Ascending aorta (tissue), 2 donors: ENCODE measurements around the gene CARD19. TPM values are rescaled to one million over a fixed set of nuclear protein-coding genes. Genes with fewer than 3 reads are reported as not detected.
A peak's percentile ranks its signal among the peaks of the same experiment; 100 is the strongest.
"Not testable (repeated sequence)": the region's sequence is repeated elsewhere in the genome, so short reads cannot be mapped to it uniquely, and the experiment has no call there.

Experiments used
- DNase-seq, 2 donors: peaks; one replicate each; pipeline ENCODE4 v3.0.0-alpha.2; 2019; ENCODE audit warnings: low spot score in 2 of 2
- H3K27ac ChIP-seq, 2 donors: fragments of 200-600 bp; sonication (generic); one replicate each; pipeline ENCODE4 v1.5.1; 2016 to 2017; ENCODE audit warnings: mild to moderate bottlenecking in 1 of 2
- H3K27me3 ChIP-seq: fragments of 200-600 bp; sonication (generic); one replicate; pipeline ENCODE4 v1.5.1; 2017
- H3K36me3 ChIP-seq, 2 donors: fragments of 200-600 bp; sonication (generic); one replicate each; pipeline ENCODE4 v1.5.1; 2016
- H3K4me1 ChIP-seq, 2 donors: fragments of 200-600 bp; sonication (generic); one replicate each; pipeline ENCODE4 v1.5.1; 2016 to 2017; ENCODE audit warnings: mild to moderate bottlenecking in 1 of 2
- H3K4me3 ChIP-seq, 2 donors: fragments of 200-600 bp; sonication (generic); one replicate each; pipeline ENCODE4 v1.5.1; 2016 to 2017; ENCODE audit warnings: mild to moderate bottlenecking in 1 of 2
- H3K9me3 ChIP-seq, 2 donors: fragments of 200-600 bp; sonication (generic); one replicate each; pipeline ENCODE4 v1.5.1; 2016
- intact Hi-C: fragments of 100-400 bp; cut with DNase I; formaldehyde crosslinking; loops from one replicate; pipeline ENCODE4 v1.15.1; 2023
- total RNA-seq: library from RNA; depleted of rRNA; stranded (reverse); fragments of >200 nt; gene quantifications from one replicate; pipeline ENCODE4 v1.1.0, GENCODE V29; 2016
- TF ChIP-seq, protein P1 (sequence below), 3 experiments: fragments of 200-600 bp in 2 of 3; fragments of 450-650 bp in 1 of 3; sonication (generic) in 2 of 3; IDR thresholded peaks; one replicate each; pipeline ENCODE4 v1.5.1; 2016 to 2019; ENCODE audit warnings: antibody characterized with exemption in 3 of 3, mild to moderate bottlenecking in 1 of 3, moderate library complexity in 1 of 3

The CARD19 gene
- total RNA-seq, 1 donor from 2014 or later = 212 TPM

- TF ChIP-seq, protein P1, sequence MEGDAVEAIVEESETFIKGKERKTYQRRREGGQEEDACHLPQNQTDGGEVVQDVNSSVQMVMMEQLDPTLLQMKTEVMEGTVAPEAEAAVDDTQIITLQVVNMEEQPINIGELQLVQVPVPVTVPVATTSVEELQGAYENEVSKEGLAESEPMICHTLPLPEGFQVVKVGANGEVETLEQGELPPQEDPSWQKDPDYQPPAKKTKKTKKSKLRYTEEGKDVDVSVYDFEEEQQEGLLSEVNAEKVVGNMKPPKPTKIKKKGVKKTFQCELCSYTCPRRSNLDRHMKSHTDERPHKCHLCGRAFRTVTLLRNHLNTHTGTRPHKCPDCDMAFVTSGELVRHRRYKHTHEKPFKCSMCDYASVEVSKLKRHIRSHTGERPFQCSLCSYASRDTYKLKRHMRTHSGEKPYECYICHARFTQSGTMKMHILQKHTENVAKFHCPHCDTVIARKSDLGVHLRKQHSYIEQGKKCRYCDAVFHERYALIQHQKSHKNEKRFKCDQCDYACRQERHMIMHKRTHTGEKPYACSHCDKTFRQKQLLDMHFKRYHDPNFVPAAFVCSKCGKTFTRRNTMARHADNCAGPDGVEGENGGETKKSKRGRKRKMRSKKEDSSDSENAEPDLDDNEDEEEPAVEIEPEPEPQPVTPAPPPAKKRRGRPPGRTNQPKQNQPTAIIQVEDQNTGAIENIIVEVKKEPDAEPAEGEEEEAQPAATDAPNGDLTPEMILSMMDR (IDR thresholded peaks at IDR 0.05) = no peak
- Histone ChIP-seq H3K27me3 (no peaks in the 10 kb centered on the region), H3K9me3 (no peaks in the 10 kb centered on the region), H3K36me3 (peaks cover 40 to 44% of the 10 kb centered on the region in 2 donors), H3K27ac (no peak overlapping the region), H3K4me3 (no peak overlapping the region), H3K4me1 (peaks cover 0 to 15% of the 10 kb centered on the region in 2 donors)
- intact Hi-C loops = no loop called here
- no peak for DNase-seq
Measured at GRCh38 chr9:93114984-93115335, 18.9 kb downstream of the CARD19 start.

DNA sequence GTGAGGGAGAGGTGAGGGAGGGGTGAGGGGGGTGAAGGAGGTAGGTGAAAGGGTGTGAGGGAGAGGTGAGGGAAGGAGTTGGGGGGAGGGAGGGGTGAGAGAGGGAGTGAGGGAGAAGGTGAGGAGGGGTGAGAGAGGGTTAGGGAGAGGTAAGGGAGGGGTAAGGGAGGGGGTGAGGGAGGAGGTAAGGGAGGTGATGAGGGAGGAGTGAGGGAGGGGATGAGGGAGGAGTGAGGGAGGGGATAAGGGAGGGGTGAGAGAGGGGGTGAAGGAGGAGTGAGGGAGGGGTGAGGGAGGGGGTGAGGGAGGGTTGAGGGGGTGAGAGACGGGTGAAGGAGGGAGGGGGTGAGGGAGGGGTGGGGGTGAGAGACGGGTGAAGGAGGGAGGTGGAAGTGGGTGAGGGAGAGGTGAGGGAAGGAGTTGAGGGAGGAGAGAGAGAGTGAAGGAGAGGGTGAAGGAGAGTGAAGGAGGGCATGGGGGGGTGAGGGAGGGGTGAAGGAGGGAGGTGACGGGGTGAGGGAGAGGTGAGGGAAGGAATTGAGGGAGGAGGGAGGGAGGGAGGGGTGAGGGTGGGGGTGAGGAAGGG is 19.6 kb downstream of the CARD19 start:
- Histone ChIP-seq H3K4me3 (no peak overlapping the region), H3K36me3 (peaks cover 36 to 38% of the 10 kb centered on the region in 2 donors), H3K9me3 (no peaks in the 10 kb centered on the region), H3K27ac (no peak overlapping the region), H3K4me1 (peaks cover 0 to 19% of the 10 kb centered on the region in 2 donors), H3K27me3 (no peaks in the 10 kb centered on the region)
- TF ChIP-seq, protein P1 (IDR thresholded peaks at IDR 0.05) = no peak
- no peak for DNase-seq
- intact Hi-C loops = no loop called here

GRCh38 chr9:93116072-93116961 is 20.3 kb downstream of the CARD19 start:
- peak overlapping the region; percentile 59 to 63 for H3K27ac ChIP-seq

GRCh38 chr9:93117521-93117920 is 21.5 kb downstream of the CARD19 start:
- H3K27ac ChIP-seq, intact Hi-C loops, H3K27me3 ChIP-seq, H3K9me3 ChIP-seq, H3K4me3 ChIP-seq: not testable (repeated sequence)
- H3K36me3 ChIP-seq = peaks cover 28 to 29% of the 10 kb centered on the region in 2 donors
- peaks cover 0 to 22% of the 10 kb centered on the region in 2 donors for H3K4me1 ChIP-seq
- peak in 1 of 2 donors; percentile 45 for DNase-seq

More at GRCh38 chr9:93116072-93116961, 20.3 kb downstream of the CARD19 start:
- H3K27me3 ChIP-seq = no peaks in the 10 kb centered on the region
- intact Hi-C loops = no loop called here
- TF ChIP-seq, protein P1 (IDR thresholded peaks at IDR 0.05) = no peak
- peaks cover 33% of the 10 kb centered on the region in 2 donors for H3K36me3 ChIP-seq
- DNase-seq = peak; percentile 76 to 88
- no peak overlapping the region for H3K4me3 ChIP-seq
- peaks cover 0 to 22% of the 10 kb centered on the region in 2 donors for H3K4me1 ChIP-seq
- no peaks in the 10 kb centered on the region for H3K9me3 ChIP-seq

- TF ChIP-seq, protein P1 (IDR thresholded peaks at IDR 0.05) = no peak
- H3K36me3 ChIP-seq = peaks cover 27 to 29% of the 10 kb centered on the region in 2 donors
- intact Hi-C loops = loop anchor here (2.0 kb wide), 1 partner anchor 19 kb away; no protein-coding TSS in a partner anchor
- H3K27me3 ChIP-seq = no peaks in the 10 kb centered on the region
- peak in 1 of 2 donors; percentile 54 for DNase-seq
- H3K4me3 ChIP-seq = no peak overlapping the region
- H3K27ac ChIP-seq = no peak overlapping the region
- H3K9me3 ChIP-seq = no peaks in the 10 kb centered on the region
- H3K4me1 ChIP-seq = peaks cover 0 to 22% of the 10 kb centered on the region in 2 donors
Measured at GRCh38 chr9:93117924-93118862, 22.2 kb downstream of the CARD19 start.
